K562 (cell line): ENCODE results near the gene PCSK2. TPM values are rescaled to one million over a fixed set of nuclear protein-coding genes. Genes with fewer than 3 reads are reported as not detected.

Experiments
- ATAC-seq: fragments of 200-7000 bp; cut with Tn5 transposase; 3 replicates; pipeline ENCODE4 v1.9.1; 2020; ENCODE audit warnings: moderate library complexity
- BruUV-seq: library from RNA; stranded (reverse); fragments of 400-500 nt; replicated peaks from 2 replicates; lab custom pipeline; 2021; lab: Mats Ljungman, UMichigan
- CTCF ChIA-PET: fragments of 300-600 bp; formaldehyde crosslinking; extraction: SDS; loops from one replicate; lab custom pipeline; 2021; ENCODE audit warnings: low intra/inter-chr PET ratio; lab: Yijun Ruan, JAX
- POLR2A ChIA-PET: fragments of 300-600, 350-650 bp; sonication (Branson Sonifier 250); formaldehyde crosslinking; extraction: SDS; loops from one replicate; lab custom pipeline; 2021; ENCODE audit warnings: antibody characterized with exemption, inconsistent platforms; lab: Yijun Ruan, JAX
- DNase-seq, 4 experiments: peaks; one replicate each; pipeline versions ENCODE4 v3.0.0 to v3.0.0-alpha.2; 2011 to 2018; ENCODE audit warnings: low spot score in 3 of 4, mixed read lengths in 3 of 4; ENCODE audit errors: extremely low read depth in 1 of 4
- FAIRE-seq: peaks from 2 replicates; lab custom pipeline; 2011; peaks lifted over from hg19 to GRCh38; lab: Jason Lieb, UNC
- H2AFZ ChIP-seq: 2 replicates; pipeline ENCODE4 v1.6.0; 2011; ENCODE audit warnings: low read depth, low read length, control low read depth, inconsistent platforms
- H3K27ac ChIP-seq: fragments of 200-600 bp; 3 replicates; pipeline ENCODE4 v1.8.0; 2011; ENCODE audit warnings: low read depth, mild to moderate bottlenecking, control low read depth, inconsistent platforms, low read length, moderate library complexity, mixed read lengths; ENCODE audit errors: extremely low read depth
- H3K27me3 ChIP-seq, 2 experiments: fragments of 300-600 bp in 1 of 2; 2 replicates in 1 of 2; 3 replicates in 1 of 2; pipeline versions ENCODE4 v1.6.0 to v1.8.0; 2011; ENCODE audit warnings: inconsistent platforms in 2 of 2, low read length in 2 of 2, mild to moderate bottlenecking in 1 of 2, mixed read lengths in 1 of 2, moderate library complexity in 1 of 2; ENCODE audit not compliant: control insufficient read depth in 2 of 2, insufficient read depth in 2 of 2
- H3K36me3 ChIP-seq: fragments of 300-600 bp; 3 replicates; pipeline ENCODE4 v1.8.0; 2011; ENCODE audit warnings: mild to moderate bottlenecking, low read length, inconsistent platforms; ENCODE audit not compliant: control insufficient read depth, insufficient read depth
- H3K4me1 ChIP-seq, 2 experiments: fragments of 200-600 bp in 1 of 2; replicated peaks in 1 of 2; 2 replicates in 1 of 2; 3 replicates in 1 of 2; pipeline versions ENCODE4 v1.5.1 to v1.8.0; 2011; ENCODE audit warnings: inconsistent platforms in 2 of 2, low read length in 2 of 2, mild to moderate bottlenecking in 1 of 2, mixed read lengths in 1 of 2, moderate library complexity in 1 of 2; ENCODE audit not compliant: control insufficient read depth in 2 of 2, insufficient read depth in 2 of 2
- H3K4me2 ChIP-seq: 2 replicates; pipeline ENCODE4 v1.6.1; 2011; ENCODE audit warnings: low read length, control low read depth, inconsistent platforms, mixed read lengths; ENCODE audit not compliant: insufficient read depth
- H3K4me3 ChIP-seq: fragments of 200-600 bp; sonication (generic), shearing (Covaris generic); 2 replicates; pipeline ENCODE4 v1.5.1; 2016; ENCODE audit warnings: control low read depth, inconsistent platforms
- H3K79me2 ChIP-seq: fragments of 200-600 bp; 3 replicates; pipeline ENCODE4 v1.8.0; 2011; ENCODE audit warnings: low read length, inconsistent platforms; ENCODE audit not compliant: control insufficient read depth, insufficient read depth
- H3K9ac ChIP-seq, 2 experiments: 2 replicates each; pipeline versions ENCODE4 v1.6.0 to v1.6.1; 2011; ENCODE audit warnings: low read depth in 2 of 2, low read length in 2 of 2, control low read depth in 1 of 2, inconsistent platforms in 1 of 2, mild to moderate bottlenecking in 1 of 2, mixed read lengths in 1 of 2; ENCODE audit not compliant: insufficient read depth in 1 of 2
- H3K9me1 ChIP-seq: one replicate; pipeline ENCODE4 v1.6.0; 2011; ENCODE audit warnings: inconsistent platforms, mild to moderate bottlenecking, low read length, moderate library complexity; ENCODE audit not compliant: control insufficient read depth, insufficient read depth
- H3K9me3 ChIP-seq: replicated peaks from 2 replicates; pipeline ENCODE4 v1.5.1; 2011; ENCODE audit warnings: low read depth, low read length, inconsistent platforms; ENCODE audit not compliant: control insufficient read depth, insufficient read depth
- H4K20me1 ChIP-seq: replicated peaks from 2 replicates; pipeline ENCODE4 v1.6.1; 2011; ENCODE audit warnings: low read length, inconsistent platforms, mixed read lengths; ENCODE audit not compliant: control insufficient read depth, insufficient read depth
- MCM3 ChIP-seq: fragments of 450-650 bp; IDR thresholded peaks from 2 replicates; pipeline ENCODE4 v1.6.1; 2016
- NFATC3 ChIP-seq: fragments of 450-650 bp; IDR thresholded peaks from 2 replicates; pipeline ENCODE4 v1.6.1; 2017; ENCODE audit warnings: mild to moderate bottlenecking
- RBM39 ChIP-seq: fragments of 200-400 bp; formaldehyde crosslinking; optimal IDR thresholded peaks from 2 replicates; pipeline ENCODE3; 2018; ENCODE audit warnings: low read depth, low read length
- ZBTB1 ChIP-seq: sonication (generic); formaldehyde crosslinking; IDR thresholded peaks from 2 replicates; pipeline ENCODE4 v1.8.1; 2023; ENCODE audit warnings: missing genetic modification reagents, low read depth, mild to moderate bottlenecking, borderline replicate concordance
- ZBTB33 ChIP-seq: sonication (generic); formaldehyde crosslinking; IDR thresholded peaks from 2 replicates; pipeline ENCODE4 v1.8.1; 2023; ENCODE audit warnings: mild to moderate bottlenecking, missing genetic modification reagents
- ZNF140 ChIP-seq: fragments of 250-450 bp; sonication (Bioruptor Pico); IDR thresholded peaks from 2 replicates; pipeline ENCODE4 v1.8.0; 2021; ENCODE audit warnings: moderate library complexity, mild to moderate bottlenecking, inconsistent platforms
- ZNF3 ChIP-seq: fragments of 250-450 bp; sonication (Bioruptor Pico); IDR thresholded peaks from 2 replicates; pipeline ENCODE4 v1.5.0; 2021; ENCODE audit warnings: mild to moderate bottlenecking, moderate library complexity
- WGBS: fragments of 100-300 bp; shearing (Covaris generic); methylation state at CpG from one replicate; pipeline ENCODE4 v1.1.6; 2016; ENCODE audit warnings: low coverage, mixed read lengths; ENCODE audit not compliant: insufficient coverage; ENCODE audit errors: missing lambda C conversion rate; 5-methylcytosine and 5-hydroxymethylcytosine counted together
- in situ Hi-C: fragments of 300-500 bp; cut with MboI; formaldehyde crosslinking; loops from 4 replicates; pipeline ENCODE4 v1.15.0; 2018; ENCODE audit warnings: inconsistent platforms, mixed read lengths
- intact Hi-C: fragments of 100-400 bp; cut with micrococcal nuclease; formaldehyde crosslinking; loops from 2 replicates; pipeline ENCODE4 v1.14.2; 2022
- polyA plus RNA-seq, 8 experiments: library from polyadenylated mRNA; depleted of rRNA in 4 of 8; stranded (reverse) in 5 of 8; unstranded in 3 of 8; fragments of >200 nt; fragmentation: Nextera tagmentation in 2 of 8; fragmentation: Illumina TruSeq in 1 of 8; extraction: Ambion mirVana in 2 of 8; extraction: Trizol in 1 of 8; gene quantifications; 2 replicates each; pipeline versions ENCODE4 v1.2.1 to v1.2.3, GENCODE V29; 2011 to 2014; ENCODE audit warnings: inconsistent platforms in 1 of 8, missing spikeins in 1 of 8
- total RNA-seq, 7 experiments: library from RNA; depleted of rRNA in 6 of 7; stranded (reverse); fragments of >200 nt in 6 of 7; fragmentation: Illumina TruSeq in 2 of 7; extraction: Trizol in 2 of 7; gene quantifications; 2 replicates each; pipeline versions ENCODE4 v1.2.1 to v1.2.3, GENCODE V29; 2011 to 2021; ENCODE audit warnings: low replicate concordance in 1 of 7
- TF ChIP-seq, protein P1 (sequence below): fragments of 450-650 bp; IDR thresholded peaks from 2 replicates; pipeline ENCODE4 v1.7.0; 2016; ENCODE audit warnings: borderline replicate concordance

The PCSK2 gene
- total and polyA plus RNA-seq, 9 of the 15 experiments (the other 6 are each of a cell fraction or from before 2014, with no cell fraction given): 0.04 to 0.07 (median 0.05) TPM; not detected in 6

- POLR2A ChIA-PET: no interaction called here
- in situ Hi-C loops (no loop called here), intact Hi-C loops (no loop called here)
- Histone ChIP-seq H3K9me3 (no peaks in the 10 kb centered on the region), H3K9me1 (no peaks in the 10 kb centered on the region), H3K27me3 (peaks cover 0 to 20% of the 10 kb centered on the region in 2 experiments; a peak in 3 of 5 replicates), H3K4me1 (peaks cover 0 to 4% of the 10 kb centered on the region in 2 experiments; a peak in 2 of 5 replicates), H3K4me2 (no peak overlapping the region), H4K20me1 (no peaks in the 10 kb centered on the region), H3K79me2 (no peaks in the 10 kb centered on the region), H2AFZ (no peak overlapping the region), H3K9ac (no peak overlapping the region), H3K4me3 (no peak overlapping the region), H3K27ac (no peak overlapping the region), H3K36me3 (no peaks in the 10 kb centered on the region)
- 0% methylated on average over 7 of the region's 8 CpGs for WGBS
- no TSS peak for BruUV-seq
- TF ChIP-seq ZBTB33 (CRISPR knock-in tag): no peak
- TF ChIP-seq ZNF140: no peak
- TF ChIP-seq NFATC3: no peak
- TF ChIP-seq RBM39: no peak
- no peak for TF ChIP-seq ZNF3 (CRISPR knock-in tag)
- TF ChIP-seq, protein P1, sequence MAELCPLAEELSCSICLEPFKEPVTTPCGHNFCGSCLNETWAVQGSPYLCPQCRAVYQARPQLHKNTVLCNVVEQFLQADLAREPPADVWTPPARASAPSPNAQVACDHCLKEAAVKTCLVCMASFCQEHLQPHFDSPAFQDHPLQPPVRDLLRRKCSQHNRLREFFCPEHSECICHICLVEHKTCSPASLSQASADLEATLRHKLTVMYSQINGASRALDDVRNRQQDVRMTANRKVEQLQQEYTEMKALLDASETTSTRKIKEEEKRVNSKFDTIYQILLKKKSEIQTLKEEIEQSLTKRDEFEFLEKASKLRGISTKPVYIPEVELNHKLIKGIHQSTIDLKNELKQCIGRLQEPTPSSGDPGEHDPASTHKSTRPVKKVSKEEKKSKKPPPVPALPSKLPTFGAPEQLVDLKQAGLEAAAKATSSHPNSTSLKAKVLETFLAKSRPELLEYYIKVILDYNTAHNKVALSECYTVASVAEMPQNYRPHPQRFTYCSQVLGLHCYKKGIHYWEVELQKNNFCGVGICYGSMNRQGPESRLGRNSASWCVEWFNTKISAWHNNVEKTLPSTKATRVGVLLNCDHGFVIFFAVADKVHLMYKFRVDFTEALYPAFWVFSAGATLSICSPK: no peak
- TF ChIP-seq ZBTB1 (CRISPR knock-in tag): no peak
- TF ChIP-seq MCM3: no peak
- CTCF ChIA-PET: no interaction called here
- FAIRE-seq (no peak), DNase-seq (no peak), ATAC-seq (no peak)
Observed at GRCh38 chr20:17456279-17456678, 229.4 kb downstream of the PCSK2 start.
